Smooth muscle cell (in vitro differentiated cells): ENCODE measurements around the gene CTNS. TPM values are rescaled to one million over a fixed set of nuclear protein-coding genes. Genes with fewer than 3 reads are reported as not detected.
"Not testable (repeated sequence)": the region's sequence is repeated elsewhere in the genome, so short reads cannot be mapped to it uniquely, and the experiment has no call there.

Experiments used
- DNase-seq: peaks from one replicate; lab custom pipeline; 2025; ENCODE audit not compliant: unreplicated experiment; lab: John Stamatoyannopoulos, UW
- H2AFZ ChIP-seq: fragments of 200-600 bp; sonication (generic); 2 replicates; pipeline ENCODE4 v1.6.0; 2016; ENCODE audit warnings: antibody characterized with exemption, low read depth, mild to moderate bottlenecking
- H3F3A ChIP-seq: fragments of 200-600 bp; sonication (generic); 2 replicates; pipeline ENCODE4 v1.6.0; 2017; ENCODE audit warnings: antibody characterized with exemption, low read depth
- H3K27ac ChIP-seq: fragments of 200-600 bp; sonication (generic); 2 replicates; pipeline ENCODE4 v1.5.1; 2016; ENCODE audit warnings: low read depth, mild to moderate bottlenecking
- H3K27me3 ChIP-seq: fragments of 200-600 bp; sonication (generic); 2 replicates; pipeline ENCODE4 v1.6.1; 2016; ENCODE audit warnings: low read depth, mild to moderate bottlenecking
- H3K36me3 ChIP-seq: fragments of 200-600 bp; sonication (generic); 2 replicates; pipeline ENCODE4 v1.5.1; 2016; ENCODE audit warnings: low read depth
- H3K4me1 ChIP-seq: fragments of 200-600 bp; sonication (generic); 2 replicates; pipeline ENCODE4 v1.5.1; 2016; ENCODE audit warnings: low read depth
- H3K4me2 ChIP-seq: fragments of 200-600 bp; sonication (generic); 2 replicates; pipeline ENCODE4 v1.6.0; 2016; ENCODE audit warnings: mild to moderate bottlenecking
- H3K4me3 ChIP-seq: fragments of 200-600 bp; sonication (generic); 2 replicates; pipeline ENCODE4 v1.5.1; 2016; ENCODE audit warnings: mild to moderate bottlenecking
- H3K79me2 ChIP-seq: fragments of 200-600 bp; sonication (generic); 2 replicates; pipeline ENCODE4 v1.6.0; 2016; ENCODE audit warnings: low read depth, mild to moderate bottlenecking
- H3K9ac ChIP-seq: fragments of 200-600 bp; sonication (generic); 2 replicates; pipeline ENCODE4 v1.6.0; 2016; ENCODE audit warnings: low read depth
- H3K9me3 ChIP-seq: fragments of 200-600 bp; sonication (generic); replicated peaks from 2 replicates; pipeline ENCODE4 v1.5.1; 2016; ENCODE audit warnings: low read depth
- H4K20me1 ChIP-seq: fragments of 200-600 bp; sonication (generic); 2 replicates; pipeline ENCODE4 v1.6.0; 2016; ENCODE audit warnings: low read depth
- CTCF ChIP-seq: fragments of 200-600 bp; sonication (generic); IDR thresholded peaks from 2 replicates; pipeline ENCODE4 v1.5.1; 2017; ENCODE audit warnings: borderline replicate concordance, mild to moderate bottlenecking, antibody characterized with exemption; ENCODE audit not compliant: insufficient read depth, poor library complexity, severe bottlenecking
- WGBS: methylation state at CpG from one replicate; pipeline ENCODE4 v1.1.7; 2016; ENCODE audit warnings: low lambda C conversion rate; 5-methylcytosine and 5-hydroxymethylcytosine counted together
- polyA plus RNA-seq: library from polyadenylated mRNA; unstranded; fragments of >200 nt; fragmentation: Nextera tagmentation; extraction: Ambion mirVana; gene quantifications from 2 replicates; pipeline ENCODE4 v1.2.1, GENCODE V29; 2016
- total RNA-seq: library from RNA; depleted of rRNA; stranded (reverse); fragments of >200 nt; gene quantifications from 2 replicates; pipeline ENCODE4 v1.2.3, GENCODE V29; 2014

CTNS gene
- total and polyA plus RNA-seq, 2 experiments from 2014 or later: 13.7 to 24.9 TPM

- TF ChIP-seq CTCF: no peak
- Histone ChIP-seq H3K4me1 (no peaks in the 10 kb centered on the region), H2AFZ (no peak overlapping the region), H3K9ac (no peak overlapping the region), H3K79me2 (no peaks in the 10 kb centered on the region), H3K4me2 (no peak overlapping the region), H4K20me1 (no peaks in the 10 kb centered on the region), H3K27ac (no peak overlapping the region), H3K9me3 (no peaks in the 10 kb centered on the region), H3K4me3 (no peak overlapping the region), H3K27me3 (peaks cover 54% of the 10 kb centered on the region), H3F3A (no peaks in the 10 kb centered on the region), H3K36me3 (no peaks in the 10 kb centered on the region)
- 92% methylated on average over 4 of the region's 4 CpGs for WGBS
- DNase-seq: no peak
Measured at GRCh38 chr17:3698139-3698538, 61.6 kb downstream of the CTNS start.

GRCh38 chr17:3699951-3700350 is 63.4 kb downstream of the CTNS start:
- Histone ChIP-seq H4K20me1 (no peaks in the 10 kb centered on the region), H3K9me3 (no peaks in the 10 kb centered on the region), H2AFZ (no peak overlapping the region), H3K4me1 (no peaks in the 10 kb centered on the region), H3F3A (no peaks in the 10 kb centered on the region), H3K4me2 (no peak overlapping the region), H3K79me2 (no peaks in the 10 kb centered on the region), H3K9ac (no peak overlapping the region), H3K36me3 (no peaks in the 10 kb centered on the region), H3K27ac (no peak overlapping the region), H3K4me3 (no peak overlapping the region), H3K27me3 (peaks cover 36% of the 10 kb centered on the region)
- DNase-seq: no peak
- TF ChIP-seq CTCF: no peak
- 94% methylated on average over 4 of the region's 4 CpGs for WGBS

GRCh38 chr17:3702041-3702539 is 65.5 kb downstream of the CTNS start:
- WGBS: 90% methylated on average over 7 of the region's 7 CpGs
- not testable (repeated sequence) for H3K4me2 ChIP-seq, H3K36me3 ChIP-seq, H3K9ac ChIP-seq, H4K20me1 ChIP-seq, H2AFZ ChIP-seq, H3F3A ChIP-seq, DNase-seq, H3K4me1 ChIP-seq, H3K27ac ChIP-seq, H3K79me2 ChIP-seq, H3K4me3 ChIP-seq, H3K9me3 ChIP-seq
- peaks cover 14% of the 10 kb centered on the region for H3K27me3 ChIP-seq

GRCh38 chr17:3704931-3705717 is 68.6 kb downstream of the CTNS start:
- Histone ChIP-seq H3K4me2 (no peak overlapping the region), H3K4me1 (no peaks in the 10 kb centered on the region), H3K9ac (no peak overlapping the region), H3K27me3 (no peaks in the 10 kb centered on the region), H3K4me3 (no peak overlapping the region), H3K9me3 (no peaks in the 10 kb centered on the region), H3F3A (no peaks in the 10 kb centered on the region), H2AFZ (no peak overlapping the region), H3K79me2 (no peaks in the 10 kb centered on the region), H3K36me3 (no peaks in the 10 kb centered on the region), H4K20me1 (no peaks in the 10 kb centered on the region), H3K27ac (no peak overlapping the region)
- DNase-seq: no peak
- 88% methylated on average over 20 of the region's 20 CpGs for WGBS
- TF ChIP-seq CTCF: no peak

- 100% methylated on average over 1 of the region's 1 CpG for WGBS
- DNase-seq, H3K4me2 ChIP-seq, H3K27me3 ChIP-seq, H3K36me3 ChIP-seq, H4K20me1 ChIP-seq, H3K9ac ChIP-seq, H3K79me2 ChIP-seq, H3K4me3 ChIP-seq, H3K4me1 ChIP-seq, H2AFZ ChIP-seq, H3K27ac ChIP-seq, H3F3A ChIP-seq, H3K9me3 ChIP-seq: not testable (repeated sequence)
Measured at GRCh38 chr17:3705718-3705984, 69.1 kb downstream of the CTNS start.
